Peyer's patch (tissue), 4 donors: Measurements from ENCODE around the gene MACO1.

Source experiments
- POLR2A ChIP-seq, 2 donors: fragments of 450-650 bp; IDR thresholded peaks; one replicate each; pipeline ENCODE4 v1.5.1; 2017; ENCODE audit warnings: antibody characterized with exemption in 2 of 2, mild to moderate bottlenecking in 2 of 2, moderate library complexity in 2 of 2
- TF ChIP-seq, protein P1 (sequence below), 6 experiments: fragments of 450-650 bp in 4 of 6; fragments of 200-600 bp in 2 of 6; sonication (generic) in 1 of 6; IDR thresholded peaks; one replicate each; pipeline ENCODE4 v1.5.1; 2017 to 2019; ENCODE audit warnings: antibody characterized with exemption in 6 of 6, mild to moderate bottlenecking in 3 of 6, moderate library complexity in 1 of 6

DNA sequence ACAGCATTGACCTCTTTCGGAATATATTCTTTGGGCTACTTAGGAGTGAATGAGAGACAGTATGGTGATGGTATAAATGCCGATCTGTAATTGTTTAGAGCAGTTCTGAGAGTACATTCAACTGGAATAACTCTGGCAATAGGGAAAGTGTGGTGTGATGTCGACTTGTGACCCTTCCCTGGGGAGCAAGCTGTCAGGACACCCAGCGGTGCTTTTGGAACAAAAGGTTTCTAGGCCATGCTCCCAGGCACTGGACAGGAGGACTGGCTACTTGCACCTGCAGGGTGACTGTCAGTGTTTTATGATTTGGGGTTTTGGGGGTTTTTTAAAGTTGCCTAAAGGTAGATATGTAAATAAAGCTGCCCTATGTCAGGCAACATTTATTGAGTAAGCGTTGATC is 50.9 kb downstream of the MACO1 start:
- TF ChIP-seq, protein P1, sequence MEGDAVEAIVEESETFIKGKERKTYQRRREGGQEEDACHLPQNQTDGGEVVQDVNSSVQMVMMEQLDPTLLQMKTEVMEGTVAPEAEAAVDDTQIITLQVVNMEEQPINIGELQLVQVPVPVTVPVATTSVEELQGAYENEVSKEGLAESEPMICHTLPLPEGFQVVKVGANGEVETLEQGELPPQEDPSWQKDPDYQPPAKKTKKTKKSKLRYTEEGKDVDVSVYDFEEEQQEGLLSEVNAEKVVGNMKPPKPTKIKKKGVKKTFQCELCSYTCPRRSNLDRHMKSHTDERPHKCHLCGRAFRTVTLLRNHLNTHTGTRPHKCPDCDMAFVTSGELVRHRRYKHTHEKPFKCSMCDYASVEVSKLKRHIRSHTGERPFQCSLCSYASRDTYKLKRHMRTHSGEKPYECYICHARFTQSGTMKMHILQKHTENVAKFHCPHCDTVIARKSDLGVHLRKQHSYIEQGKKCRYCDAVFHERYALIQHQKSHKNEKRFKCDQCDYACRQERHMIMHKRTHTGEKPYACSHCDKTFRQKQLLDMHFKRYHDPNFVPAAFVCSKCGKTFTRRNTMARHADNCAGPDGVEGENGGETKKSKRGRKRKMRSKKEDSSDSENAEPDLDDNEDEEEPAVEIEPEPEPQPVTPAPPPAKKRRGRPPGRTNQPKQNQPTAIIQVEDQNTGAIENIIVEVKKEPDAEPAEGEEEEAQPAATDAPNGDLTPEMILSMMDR (IDR thresholded peaks at IDR 0.05): no peak
- no peak for TF ChIP-seq POLR2A (IDR thresholded peaks at IDR 0.05)
